Thoracic aorta (tissue), 2 donors: ENCODE results near the gene SRP68. TPM values are rescaled to one million over a fixed set of nuclear protein-coding genes. Genes with fewer than 3 reads are reported as not detected.
A peak's percentile ranks its signal among the peaks of the same experiment; 100 is the strongest.

Experiments
- ATAC-seq: fragments of 150-250 bp; one replicate; pipeline ENCODE4 v1.8.0; 2017; ENCODE audit warnings: low read depth; ENCODE audit not compliant: insufficient number of reproducible peaks, low FRiP score
- DNase-seq: peaks from one replicate; pipeline ENCODE4 v3.0.0-alpha.2; 2020; ENCODE audit warnings: low spot score
- H3K27ac ChIP-seq, 2 donors: fragments of 200-600 bp; sonication (generic); 1 replicate in 1 of 2; 2 replicates in 1 of 2; pipeline ENCODE4 v1.5.1; 2016; ENCODE audit warnings: mild to moderate bottlenecking in 2 of 2, moderate library complexity in 2 of 2
- H3K27me3 ChIP-seq: fragments of 200-600 bp; sonication (generic); replicated peaks from 2 replicates; pipeline ENCODE4 v1.6.0; 2016; ENCODE audit warnings: mild to moderate bottlenecking; ENCODE audit not compliant: insufficient read depth
- H3K36me3 ChIP-seq: fragments of 200-600 bp; sonication (generic); one replicate; pipeline ENCODE4 v1.5.1; 2016
- H3K4me1 ChIP-seq, 2 donors: fragments of 200-600 bp; sonication (generic); 1 replicate in 1 of 2; 2 replicates in 1 of 2; pipeline versions ENCODE4 v1.5.1 to v1.6.0; 2016; ENCODE audit warnings: low read depth in 2 of 2, mild to moderate bottlenecking in 1 of 2; ENCODE audit not compliant: control insufficient read depth in 1 of 2
- H3K4me3 ChIP-seq: fragments of 200-600 bp; sonication (generic); 2 replicates; pipeline ENCODE4 v1.5.1; 2016; ENCODE audit warnings: mild to moderate bottlenecking
- H3K9me3 ChIP-seq: fragments of 200-600 bp; sonication (generic); 2 replicates; pipeline ENCODE4 v1.5.1; 2016
- total RNA-seq, 2 donors: library from RNA; depleted of rRNA; stranded (reverse); fragments of >200 nt; gene quantifications; one replicate each; pipeline versions ENCODE4 v1.1.0 to v1.2.3, GENCODE V29; 2016
- TF ChIP-seq, protein P1 (sequence below): fragments of 200-600 bp; sonication (generic); IDR thresholded peaks from one replicate; pipeline ENCODE4 v1.5.1; 2019; ENCODE audit warnings: antibody characterized with exemption

SRP68 gene
- total RNA-seq, result 10 to 100 TPM; 19.1 to 39.9 TPM

DNA sequence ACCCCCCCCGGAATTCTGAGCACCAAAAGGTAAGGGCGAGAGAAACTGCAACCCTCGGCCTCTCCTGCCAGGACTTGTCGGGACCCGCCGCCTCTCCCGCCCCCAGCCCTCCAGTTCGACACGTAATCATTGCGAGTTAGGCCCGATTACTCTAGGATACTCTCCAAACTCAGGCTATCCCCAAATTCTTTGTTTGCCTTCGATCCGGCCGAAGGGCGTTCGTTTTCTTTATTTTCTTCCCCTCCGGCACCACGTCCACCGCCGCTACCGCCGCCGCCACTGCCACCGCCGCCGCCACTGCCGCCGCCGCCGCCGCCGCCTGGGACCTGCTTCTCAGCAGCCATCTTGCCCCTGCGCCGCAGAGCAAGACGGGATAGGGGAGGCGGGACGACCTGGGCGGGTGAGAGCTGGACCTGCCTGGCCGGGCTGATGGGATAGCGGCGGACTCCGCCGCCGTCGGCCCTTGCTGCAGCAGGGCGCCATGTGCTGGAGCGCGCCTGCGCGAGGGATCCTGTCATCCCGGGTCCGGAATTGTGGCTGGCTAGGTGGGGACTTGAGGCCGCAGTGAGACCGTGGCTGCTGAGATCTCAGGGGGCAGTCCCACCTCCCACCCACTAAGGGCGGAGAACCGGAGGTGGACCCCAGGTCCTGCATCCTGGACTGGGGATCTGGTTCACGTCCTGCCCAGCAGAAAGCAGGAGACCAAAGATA, at the start of gene SRP68:
Gene SRP68 (minus strand): TSS at position 370 of the 711 bp plus-strand sequence. CDS start 26 bp downstream, at position 344.
- H3K36me3 ChIP-seq, result peaks cover 11% of the 10 kb centered on the region
- H3K27me3 ChIP-seq, result peaks cover 13% of the 10 kb centered on the region
- DNase-seq (peak; percentile 56), ATAC-seq (peak; percentile 78)
- H3K27ac ChIP-seq, result peak within 1 kb of the TSS; percentile 26 to 44
- no peaks in the 10 kb centered on the region for H3K9me3 ChIP-seq
- TF ChIP-seq, protein P1, sequence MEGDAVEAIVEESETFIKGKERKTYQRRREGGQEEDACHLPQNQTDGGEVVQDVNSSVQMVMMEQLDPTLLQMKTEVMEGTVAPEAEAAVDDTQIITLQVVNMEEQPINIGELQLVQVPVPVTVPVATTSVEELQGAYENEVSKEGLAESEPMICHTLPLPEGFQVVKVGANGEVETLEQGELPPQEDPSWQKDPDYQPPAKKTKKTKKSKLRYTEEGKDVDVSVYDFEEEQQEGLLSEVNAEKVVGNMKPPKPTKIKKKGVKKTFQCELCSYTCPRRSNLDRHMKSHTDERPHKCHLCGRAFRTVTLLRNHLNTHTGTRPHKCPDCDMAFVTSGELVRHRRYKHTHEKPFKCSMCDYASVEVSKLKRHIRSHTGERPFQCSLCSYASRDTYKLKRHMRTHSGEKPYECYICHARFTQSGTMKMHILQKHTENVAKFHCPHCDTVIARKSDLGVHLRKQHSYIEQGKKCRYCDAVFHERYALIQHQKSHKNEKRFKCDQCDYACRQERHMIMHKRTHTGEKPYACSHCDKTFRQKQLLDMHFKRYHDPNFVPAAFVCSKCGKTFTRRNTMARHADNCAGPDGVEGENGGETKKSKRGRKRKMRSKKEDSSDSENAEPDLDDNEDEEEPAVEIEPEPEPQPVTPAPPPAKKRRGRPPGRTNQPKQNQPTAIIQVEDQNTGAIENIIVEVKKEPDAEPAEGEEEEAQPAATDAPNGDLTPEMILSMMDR, result no peak
- peaks cover 19 to 53% of the 10 kb centered on the region in 2 donors for H3K4me1 ChIP-seq
- H3K4me3 ChIP-seq, result peak within 1 kb of the TSS; percentile 83

DNA sequence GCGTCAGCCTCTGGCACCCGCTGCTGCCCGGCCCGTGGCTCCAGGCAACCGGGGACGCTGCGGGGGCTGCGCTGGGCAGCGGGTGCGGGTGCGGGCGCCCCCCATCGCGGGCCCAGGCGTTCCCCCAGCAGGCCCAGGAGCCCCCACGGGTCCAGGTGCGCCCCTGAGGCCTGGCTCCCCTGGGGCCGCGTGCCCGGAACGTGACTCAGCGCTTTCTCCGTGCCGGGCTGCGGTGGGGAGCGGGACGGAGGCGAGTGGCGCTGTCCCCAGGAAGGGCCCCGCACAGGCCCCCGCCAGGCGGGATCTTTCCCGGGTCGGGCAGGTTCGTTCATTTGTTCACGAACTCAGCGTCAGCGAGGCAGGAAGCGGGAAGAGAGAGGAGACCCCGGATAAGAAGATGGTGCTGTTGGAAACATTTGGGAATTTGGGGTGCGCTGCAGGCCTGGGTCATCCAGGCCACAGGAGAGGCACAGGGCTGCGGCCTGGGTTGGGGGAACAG, 49.7 kb upstream of the SRP68 start:
- H3K27ac ChIP-seq, result no peak overlapping the region
- H3K4me1 ChIP-seq, result peaks cover 0 to 12% of the 10 kb centered on the region in 2 donors
- H3K27me3 ChIP-seq, result no peaks in the 10 kb centered on the region
- DNase-seq (no peak), ATAC-seq (peak; percentile 8)
- TF ChIP-seq, protein P1, result no peak
- no peaks in the 10 kb centered on the region for H3K9me3 ChIP-seq
- H3K4me3 ChIP-seq, result peak overlapping the region; percentile 75
- no peaks in the 10 kb centered on the region for H3K36me3 ChIP-seq

DNA sequence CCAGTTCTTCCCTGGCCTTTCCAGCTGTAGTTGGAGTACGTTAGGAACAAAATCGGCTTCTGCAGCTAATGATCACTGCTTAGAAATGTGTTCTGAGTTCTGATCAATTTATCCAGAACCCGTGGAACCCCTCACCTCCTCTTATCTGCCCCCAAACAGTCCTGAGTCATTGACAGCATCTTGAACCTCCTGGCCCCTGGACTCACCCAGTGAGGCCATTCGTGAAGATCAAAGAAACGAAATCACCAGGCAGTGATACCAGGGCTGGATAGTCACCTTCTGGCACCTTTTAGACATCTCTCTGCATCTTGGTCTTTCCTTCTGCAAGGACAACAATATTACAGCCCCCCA, 48.3 kb upstream of the SRP68 start:
- Histone ChIP-seq H3K4me1 (peaks cover 0 to 12% of the 10 kb centered on the region in 2 donors), H3K9me3 (no peaks in the 10 kb centered on the region), H3K27ac (no peak overlapping the region), H3K4me3 (no peak overlapping the region), H3K27me3 (no peaks in the 10 kb centered on the region), H3K36me3 (no peaks in the 10 kb centered on the region)
- no peak for ATAC-seq
- TF ChIP-seq, protein P1, result no peak
- no peak for DNase-seq

DNA sequence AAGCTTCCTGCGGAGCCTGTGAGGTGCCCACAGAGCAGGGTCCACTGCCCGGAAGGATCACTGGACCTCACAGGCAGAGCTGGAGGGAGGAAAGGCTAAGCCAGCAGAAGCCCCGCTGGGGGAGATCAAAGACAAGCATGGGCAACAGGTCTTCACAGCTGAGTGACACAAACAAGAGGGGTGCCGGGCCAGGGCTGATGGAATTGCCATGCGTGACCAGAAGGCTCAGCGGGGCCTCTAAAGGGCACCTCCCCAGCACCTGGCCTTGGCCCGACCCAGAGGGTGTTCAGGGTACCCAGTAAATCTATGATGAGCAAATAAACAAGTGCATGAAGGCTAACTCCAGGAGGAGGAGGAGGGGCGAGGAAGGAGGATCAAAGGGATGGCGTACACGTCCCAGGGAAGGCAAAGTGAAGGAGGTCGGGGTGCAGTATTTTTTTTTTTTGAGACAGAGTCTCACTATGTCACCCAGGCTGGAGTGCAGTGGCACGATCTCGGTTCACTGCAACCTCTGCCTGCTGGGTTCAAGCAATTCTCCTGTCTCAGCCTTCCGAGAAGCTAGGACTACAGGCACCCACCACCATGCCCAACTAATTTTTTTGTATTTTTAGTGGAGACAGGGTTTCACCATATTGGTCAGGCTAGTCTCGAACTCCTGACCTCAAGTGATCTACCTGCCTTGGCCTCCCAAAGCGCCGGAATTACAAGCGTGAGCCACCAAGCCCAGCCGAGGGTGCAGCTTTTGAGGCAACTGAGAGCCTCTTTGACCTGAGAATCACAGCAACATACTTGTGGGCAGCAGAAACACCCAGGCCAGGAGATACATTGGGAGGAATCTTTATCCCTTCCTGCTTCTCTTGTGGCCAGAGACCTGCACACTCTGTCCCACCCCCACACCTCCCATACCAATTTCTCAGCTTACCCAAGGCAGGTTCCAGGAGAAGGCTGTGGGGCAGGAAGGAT, 47.4 kb upstream of the SRP68 start:
- no peak for ATAC-seq
- Histone ChIP-seq H3K36me3 (no peaks in the 10 kb centered on the region), H3K4me1 (peaks cover 0 to 12% of the 10 kb centered on the region in 2 donors), H3K9me3 (no peaks in the 10 kb centered on the region), H3K4me3 (no peak overlapping the region), H3K27ac (no peak overlapping the region), H3K27me3 (no peaks in the 10 kb centered on the region)
- TF ChIP-seq, protein P1, result no peak
- DNase-seq, result no peak
